Right hindlimb (tissue), 1 donor: ENCODE measurements around the gene OTULIN.

ENCODE experiments used
- DNase-seq: peaks from one replicate; pipeline ENCODE4 v3.0.0-alpha.2; 2018

The OTULIN gene

DNA sequence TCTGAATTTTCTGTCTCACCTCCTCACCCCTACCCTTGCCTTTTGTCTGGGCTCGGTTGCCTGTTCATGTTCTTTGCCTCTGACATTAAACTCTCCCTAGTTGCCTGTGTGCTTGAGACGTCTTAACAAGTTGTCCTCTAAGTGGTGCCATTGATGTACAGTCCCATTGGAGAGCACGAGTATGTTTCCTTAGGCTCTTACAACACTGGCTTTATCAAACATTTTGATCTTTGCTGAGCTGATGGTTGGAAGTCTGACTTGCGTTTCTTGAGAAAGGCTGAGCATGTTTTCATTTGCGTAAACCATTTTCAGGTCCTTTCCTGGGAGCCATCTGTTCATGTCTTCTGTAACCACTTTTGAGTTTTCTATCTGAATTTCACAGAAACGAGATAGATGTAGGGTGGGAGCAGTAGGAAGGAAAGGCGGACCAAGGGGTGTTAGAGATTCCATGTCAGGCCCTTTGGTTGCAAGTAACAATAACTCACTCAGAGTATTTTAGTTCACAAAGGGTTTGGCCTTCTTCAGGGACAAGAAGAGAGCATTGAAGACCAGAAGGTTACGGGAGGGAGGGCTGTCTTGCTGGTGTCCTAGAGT, 35.4 kb downstream of the OTULIN start:
- DNase-seq: no peak

DNA sequence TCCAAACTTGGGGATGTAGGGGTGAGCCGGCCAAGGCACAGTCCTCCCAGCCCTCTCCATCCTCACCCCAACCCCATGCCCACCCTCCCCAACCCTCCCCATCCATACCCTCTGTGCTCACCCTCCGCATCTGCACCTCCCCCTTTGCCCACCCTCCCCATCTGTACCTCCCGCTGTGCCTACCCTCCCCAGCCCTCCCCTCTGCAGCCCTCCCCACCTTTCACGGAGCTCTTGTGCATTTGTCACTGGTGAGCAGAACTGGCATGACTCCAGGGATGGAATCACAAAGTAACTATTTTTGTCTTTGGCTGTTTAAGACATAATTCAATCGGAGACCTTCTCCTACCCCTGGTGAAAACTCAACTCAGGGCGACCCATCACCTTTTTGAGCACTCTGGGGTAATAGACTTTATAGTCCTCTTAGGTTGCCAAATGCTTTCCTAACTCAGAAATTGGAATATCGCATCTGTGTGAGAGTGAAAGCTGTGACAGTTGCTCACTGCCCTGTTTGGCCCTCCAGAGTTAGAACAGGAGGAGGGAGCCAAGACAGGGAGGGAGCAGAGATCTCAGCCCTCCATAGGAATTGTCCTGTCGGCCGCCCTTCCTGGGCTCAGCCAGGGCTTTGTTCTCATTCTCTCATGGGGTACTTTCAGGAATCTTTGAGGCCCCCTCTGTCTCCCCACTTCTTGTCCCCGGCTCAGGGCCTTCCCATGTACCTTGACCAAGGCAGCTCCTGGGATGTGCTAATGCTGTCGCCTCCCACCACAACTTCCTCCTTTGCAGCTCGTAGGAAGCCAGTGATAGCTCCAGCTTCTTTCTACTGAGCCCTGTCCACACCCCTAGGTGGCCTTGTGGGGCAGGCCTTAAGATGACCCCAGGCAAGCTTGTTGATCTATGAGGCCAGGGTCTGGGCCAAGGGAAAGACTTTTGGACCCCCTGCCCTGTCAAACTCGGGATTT, 36.2 kb downstream of the OTULIN start:
- DNase-seq: no peak

DNA sequence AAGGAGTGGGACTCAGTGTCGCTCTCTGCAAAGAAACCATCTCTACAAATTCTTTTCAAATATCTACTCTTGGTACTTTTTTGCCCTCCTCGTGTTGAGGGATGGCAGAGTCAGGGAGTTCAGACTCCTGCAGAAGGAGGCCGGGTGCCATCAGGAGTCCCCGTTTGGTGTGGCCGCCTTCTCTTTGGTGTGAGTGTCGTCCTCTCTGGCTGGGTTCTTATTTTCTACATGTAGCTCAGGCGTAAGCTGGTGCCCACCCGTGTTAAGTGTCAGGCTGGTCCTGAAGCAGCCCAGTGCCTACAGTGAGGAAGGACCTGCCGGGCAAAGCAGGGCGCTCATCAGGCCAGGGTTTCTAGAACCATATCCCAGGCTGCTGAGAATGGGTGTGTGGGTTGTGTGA, 37.0 kb downstream of the OTULIN start:
- DNase-seq: no peak

DNA sequence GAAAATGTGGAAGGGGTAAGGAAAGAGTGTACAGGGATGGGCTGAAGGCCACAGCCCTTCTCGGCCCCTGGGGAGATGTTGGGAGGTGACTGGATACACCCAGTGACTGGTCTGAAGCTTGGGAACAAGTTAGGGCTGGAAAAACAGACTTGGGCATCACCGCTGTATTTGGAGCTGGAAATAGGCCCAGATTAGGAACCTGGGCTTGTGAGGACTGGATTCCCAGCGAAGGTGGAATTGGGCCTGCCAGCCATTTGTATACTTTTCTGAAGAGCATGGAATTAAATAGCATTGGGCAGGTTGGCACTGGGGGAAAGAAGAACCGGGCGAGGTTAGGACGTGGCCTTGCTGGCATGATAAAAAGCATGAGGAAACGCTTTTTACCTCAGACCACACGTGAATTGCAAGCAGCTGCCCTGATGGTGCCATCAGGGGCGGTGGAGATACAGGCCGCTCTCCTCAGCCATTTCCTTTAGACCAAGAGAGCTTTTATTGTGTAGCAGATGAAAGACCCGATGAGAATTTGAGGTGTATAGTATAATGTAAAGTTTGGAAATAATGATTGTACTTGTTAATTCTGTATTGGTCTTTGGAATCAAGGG, 37.8 kb downstream of the OTULIN start:
- no peak for DNase-seq

DNA sequence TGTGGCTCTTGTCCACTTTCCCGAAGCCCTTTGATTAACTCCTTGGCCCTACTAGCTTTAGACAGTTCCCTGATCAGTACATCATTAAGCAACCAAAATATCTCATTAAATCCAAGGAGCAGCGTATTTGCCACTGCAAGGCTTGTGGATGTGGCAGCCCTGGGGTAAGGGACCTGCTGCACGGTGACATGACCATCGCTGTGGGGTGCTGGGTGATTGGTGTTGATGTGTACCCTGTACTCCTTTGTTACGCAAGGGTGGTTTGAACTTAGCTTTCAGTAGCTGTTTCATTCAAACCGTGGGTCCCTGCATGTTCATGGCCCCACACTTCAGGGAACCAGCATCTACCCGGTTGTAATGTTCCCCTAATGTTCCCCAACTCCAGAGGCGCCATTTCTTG, 41.0 kb downstream of the OTULIN start:
- no peak for DNase-seq

DNA sequence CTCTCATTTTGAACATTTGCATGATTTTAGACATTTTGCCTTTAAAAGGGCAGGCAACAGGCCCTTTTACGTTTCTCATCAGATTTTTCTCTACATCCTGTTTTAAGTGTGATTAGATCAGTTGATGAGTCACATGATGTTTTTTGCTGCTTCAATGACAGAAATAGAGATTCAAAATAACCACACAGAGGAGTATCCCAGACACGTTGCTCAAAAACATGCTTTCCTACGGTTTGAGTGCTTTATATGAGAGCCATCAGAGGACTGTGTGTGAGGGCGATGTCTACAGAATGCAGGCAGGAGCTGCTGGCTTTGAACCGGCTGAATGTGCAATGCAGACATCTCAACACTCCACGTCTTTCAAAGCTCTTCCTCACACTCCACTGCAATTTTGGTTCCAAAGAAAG, 42.1 kb downstream of the OTULIN start:
- no peak for DNase-seq

DNA sequence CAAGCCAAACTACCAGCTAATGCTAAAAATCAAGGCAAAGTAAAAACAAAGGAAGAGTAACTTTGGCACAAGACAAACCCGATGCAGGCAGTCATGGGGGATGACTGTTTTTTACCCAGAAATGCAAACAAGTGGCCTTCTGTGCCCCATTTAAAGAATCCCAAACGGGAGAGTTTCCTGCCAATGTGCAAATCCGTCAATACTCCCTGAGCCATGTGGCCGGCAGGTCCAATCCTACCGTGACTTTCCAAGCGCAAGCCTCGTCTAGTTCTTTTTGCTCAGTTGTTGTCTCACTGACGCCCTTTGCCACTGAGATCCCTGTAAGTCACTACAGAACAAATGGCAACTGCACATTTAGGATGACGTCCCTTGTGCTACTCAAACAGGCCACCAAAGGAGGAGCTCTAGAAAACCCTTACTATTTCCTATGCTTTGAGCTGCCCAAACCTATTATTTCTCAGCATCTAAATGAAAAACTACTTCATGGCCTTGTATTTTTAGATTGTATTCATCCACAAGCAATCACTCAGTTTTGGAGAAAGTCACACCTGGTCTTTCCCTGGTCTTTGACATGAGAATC, 43.4 kb downstream of the OTULIN start:
- no peak for DNase-seq

DNA sequence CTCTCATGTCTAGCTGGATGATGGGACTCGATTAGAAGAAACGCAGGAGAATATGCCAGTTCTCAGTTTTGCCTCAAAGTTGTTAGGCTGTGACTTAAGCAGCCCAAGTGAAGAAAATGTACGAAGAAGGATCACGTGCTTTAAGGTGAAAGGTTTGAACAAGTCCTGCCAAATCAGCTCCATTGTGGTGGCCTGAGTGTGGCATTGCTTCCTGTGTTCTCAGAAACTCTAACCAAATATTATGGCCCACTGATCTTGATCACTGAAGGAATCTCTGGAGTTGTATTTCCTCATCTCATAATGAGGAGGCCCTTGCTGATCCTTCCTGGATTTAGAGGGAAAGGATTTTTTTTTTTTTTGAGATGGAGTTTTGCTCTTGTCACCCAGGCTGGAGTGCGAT, 44.0 kb downstream of the OTULIN start:
- no peak for DNase-seq

DNA sequence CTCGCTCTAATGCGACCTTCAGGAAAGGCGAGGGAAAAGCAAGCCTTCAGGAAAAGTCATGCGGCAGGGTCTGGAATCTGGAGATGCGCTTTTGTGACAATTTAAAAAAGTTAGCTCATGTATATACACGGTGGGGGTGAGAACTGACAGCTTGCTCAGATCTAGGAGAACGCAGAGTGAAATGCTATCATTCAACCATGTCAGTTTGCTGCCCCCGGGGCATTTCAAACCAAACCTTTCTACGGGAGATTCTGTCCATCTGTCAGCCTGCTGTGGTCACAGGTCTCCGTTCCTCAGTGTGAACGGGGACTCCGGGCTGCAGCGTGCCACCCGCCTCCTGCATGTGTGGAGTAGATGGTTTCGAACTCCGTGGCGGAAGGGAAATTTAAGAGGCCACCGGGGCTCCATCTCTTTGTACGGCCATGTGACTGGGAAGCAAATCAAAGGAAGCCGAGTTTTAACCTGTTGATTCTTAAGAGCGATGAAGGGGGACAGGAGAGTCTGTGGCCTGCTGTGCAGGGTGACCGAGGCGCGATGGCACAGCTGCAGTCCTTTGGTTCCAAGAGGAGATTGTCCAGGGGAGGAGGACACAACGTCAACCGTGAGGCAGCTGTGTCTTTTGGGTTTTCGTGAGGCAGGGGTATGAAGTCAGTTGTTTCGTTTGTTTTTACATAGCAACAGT, 45.9 kb downstream of the OTULIN start:
- no peak for DNase-seq

DNA sequence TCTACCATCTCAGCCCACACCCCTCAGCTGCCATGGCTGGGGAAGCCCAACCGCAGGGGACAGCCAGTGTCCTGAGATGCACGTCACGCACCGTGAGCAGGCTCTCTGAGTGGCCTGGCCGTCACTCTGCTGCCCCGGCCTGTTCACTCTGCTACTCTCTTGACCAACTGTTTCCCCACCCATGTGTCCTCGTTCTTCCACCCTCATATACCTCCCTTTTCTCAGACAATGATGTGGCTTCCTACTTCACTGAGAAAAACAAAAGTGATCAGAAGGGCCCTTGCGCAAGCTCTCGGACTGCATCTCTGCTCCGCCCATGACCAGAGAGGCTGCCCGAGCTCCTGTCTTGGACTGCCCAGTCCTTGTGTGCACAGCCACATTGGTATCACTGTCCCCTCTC, 47.6 kb downstream of the OTULIN start:
- no peak for DNase-seq

DNA sequence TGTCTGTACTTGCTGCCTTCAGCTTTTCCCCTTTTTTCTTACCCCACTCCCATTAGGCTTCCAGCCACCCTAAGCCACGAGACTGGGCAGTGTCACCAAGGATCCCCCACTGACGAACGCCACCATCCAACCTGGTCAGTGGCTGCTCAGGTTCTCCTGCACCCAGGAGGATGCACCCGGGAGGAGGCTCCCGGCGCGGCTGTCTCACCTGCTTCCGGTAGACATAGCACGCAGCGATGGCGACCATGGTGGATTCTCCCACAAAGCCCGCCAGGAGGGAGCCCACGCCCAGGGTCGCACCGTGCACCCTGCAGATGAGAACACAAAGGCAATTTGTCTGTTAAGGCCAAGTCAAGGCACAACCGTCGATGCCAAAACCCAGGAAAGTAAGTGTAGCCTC, 48.1 kb downstream of the OTULIN start:
- no peak for DNase-seq

DNA sequence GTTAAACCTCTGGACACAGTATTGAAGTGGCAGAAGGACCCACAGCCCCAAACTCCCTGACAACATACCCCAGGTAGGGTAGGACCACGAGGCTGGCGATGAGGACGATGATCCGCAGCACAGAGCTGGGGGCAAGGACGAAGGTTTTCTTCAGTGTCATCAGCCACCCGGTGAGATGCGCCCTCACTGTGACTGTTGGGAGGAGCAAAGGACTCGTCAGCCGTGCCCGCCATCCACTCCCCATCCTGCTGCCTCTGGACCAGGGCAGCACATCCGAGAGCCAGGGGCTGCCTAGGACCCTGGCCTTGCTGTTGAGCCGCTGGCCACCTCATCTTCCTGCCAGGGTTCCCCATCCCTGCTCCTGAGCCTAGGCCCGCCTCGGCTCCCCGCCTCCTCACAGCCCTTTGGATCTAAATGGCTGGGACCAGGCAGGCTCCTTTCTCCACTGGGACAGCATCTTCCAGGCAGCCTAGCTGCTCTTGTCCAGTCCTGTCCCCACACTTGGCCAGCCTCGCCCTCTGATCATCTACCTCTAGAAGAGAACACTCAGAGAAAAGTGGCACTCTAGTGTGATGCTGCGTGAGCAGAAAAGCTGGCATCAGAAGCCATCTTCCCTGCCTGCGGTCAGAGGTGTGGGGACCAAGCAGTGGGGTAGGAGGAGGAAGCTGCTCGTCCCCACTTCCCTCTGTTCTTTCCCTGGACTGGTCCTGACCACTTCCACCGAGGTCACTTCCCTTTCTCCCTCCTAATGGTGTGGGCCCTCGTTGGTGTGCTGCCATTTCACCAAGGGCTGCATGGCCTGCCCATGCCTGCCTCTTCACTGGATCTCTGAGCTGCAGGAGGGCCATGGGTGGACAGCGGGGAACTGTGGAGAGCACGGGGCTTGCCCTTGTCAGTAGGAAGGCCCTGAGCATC, 49.2 kb downstream of the OTULIN start:
- DNase-seq: no peak

DNA sequence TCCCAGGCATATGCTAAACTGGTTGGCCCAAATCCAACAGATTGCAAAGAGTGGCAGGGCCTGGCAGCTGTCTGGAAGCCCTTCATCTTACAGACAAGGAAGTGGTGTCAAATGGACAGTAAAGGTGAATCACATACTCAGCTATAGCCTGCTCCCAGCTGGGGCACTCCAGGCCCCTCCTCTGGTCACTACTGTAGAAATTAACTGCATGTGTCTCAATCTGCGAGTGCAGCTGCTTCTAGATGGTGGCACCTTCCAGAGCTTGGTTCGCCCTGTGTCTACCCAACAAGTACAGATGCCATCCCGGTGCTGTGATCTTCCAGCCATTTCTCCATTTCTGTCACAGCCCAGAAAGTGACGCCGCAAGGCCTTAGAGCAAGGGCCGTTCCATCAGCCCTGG, 50.2 kb downstream of the OTULIN start:
- DNase-seq: no peak

DNA sequence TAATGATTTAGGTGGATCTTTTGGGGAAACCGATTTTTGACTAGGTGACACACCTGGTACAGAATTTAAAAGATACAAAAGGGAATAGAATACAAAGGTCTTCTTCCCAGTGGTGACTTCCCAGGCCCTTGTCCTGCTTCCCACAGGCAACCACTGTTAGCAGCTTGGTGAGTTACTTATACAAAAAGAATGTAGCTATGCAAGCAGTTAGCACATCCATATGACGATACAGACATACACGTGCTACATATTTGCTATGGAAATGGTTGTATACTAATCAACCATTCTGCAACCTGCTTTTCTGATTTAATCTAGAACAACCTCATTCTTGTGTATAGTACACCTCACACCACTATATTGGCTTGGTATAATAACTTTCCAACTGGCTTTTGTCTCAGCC, 51.0 kb downstream of the OTULIN start:
- DNase-seq: no peak

DNA sequence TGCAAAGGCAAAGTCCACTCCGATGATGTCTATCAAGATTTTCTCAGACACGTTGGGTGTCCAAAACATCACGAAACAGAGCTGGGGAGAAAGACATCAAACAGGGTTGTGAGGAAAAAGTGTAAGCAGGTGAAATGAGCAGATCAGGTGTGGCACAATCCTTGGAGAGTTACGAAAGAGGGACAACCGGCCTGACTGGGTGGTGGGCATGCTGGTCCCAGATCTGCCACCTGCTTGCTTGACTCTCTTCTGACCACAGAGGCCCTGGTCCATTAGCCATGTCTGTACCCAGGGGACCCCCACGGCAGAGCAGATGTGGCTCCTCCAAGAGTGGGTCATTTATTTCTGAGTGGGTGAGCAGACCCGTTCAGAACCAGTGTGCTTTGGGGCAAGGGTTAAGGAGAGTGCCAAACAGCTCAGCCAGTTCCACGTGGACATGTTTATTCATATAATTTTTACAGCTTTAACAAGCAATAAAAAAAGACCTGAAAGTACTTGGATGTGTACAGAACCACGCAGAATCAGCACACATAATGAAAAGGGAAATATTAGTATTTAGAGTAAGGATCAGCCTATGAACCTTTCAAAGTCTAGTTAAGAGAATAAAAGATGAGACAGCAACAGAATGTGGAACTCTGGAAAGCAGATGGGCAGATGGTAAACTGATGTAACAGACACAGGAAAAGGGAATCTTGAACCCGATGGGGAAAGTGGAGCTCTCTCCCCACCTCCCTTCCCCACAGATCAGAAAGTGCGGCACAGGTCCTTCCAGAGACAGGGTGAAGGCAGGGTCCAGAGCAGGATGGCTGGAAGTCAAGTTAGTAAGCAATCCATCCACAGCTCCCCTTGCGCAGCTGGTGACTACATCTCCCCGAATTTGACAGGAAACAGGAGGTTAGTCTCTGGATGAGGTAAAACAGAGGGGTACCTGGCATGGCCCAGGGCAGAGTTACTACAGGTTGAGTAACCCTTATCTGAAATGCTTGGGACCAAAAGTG, 52.5 kb downstream of the OTULIN start:
- no peak for DNase-seq

DNA sequence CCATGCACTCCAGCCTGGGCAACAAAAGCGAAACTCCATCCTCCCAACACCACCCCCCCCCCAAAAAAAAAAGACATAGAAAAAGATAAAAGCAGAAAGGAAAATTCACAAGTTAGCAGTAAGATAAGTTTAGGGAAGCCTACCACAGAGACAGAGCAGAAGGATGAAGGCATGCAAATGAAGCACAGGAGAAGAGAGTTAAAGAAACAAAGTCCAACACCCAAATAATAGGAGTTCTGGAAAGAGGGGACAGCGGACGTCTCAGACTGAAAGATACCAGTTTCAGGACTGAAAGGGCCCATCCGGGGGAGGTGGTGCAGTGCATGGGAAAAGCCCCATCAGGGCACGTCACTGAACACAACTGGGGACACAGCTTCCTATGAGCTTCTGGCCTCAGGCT, 54.3 kb downstream of the OTULIN start:
- DNase-seq: no peak

DNA sequence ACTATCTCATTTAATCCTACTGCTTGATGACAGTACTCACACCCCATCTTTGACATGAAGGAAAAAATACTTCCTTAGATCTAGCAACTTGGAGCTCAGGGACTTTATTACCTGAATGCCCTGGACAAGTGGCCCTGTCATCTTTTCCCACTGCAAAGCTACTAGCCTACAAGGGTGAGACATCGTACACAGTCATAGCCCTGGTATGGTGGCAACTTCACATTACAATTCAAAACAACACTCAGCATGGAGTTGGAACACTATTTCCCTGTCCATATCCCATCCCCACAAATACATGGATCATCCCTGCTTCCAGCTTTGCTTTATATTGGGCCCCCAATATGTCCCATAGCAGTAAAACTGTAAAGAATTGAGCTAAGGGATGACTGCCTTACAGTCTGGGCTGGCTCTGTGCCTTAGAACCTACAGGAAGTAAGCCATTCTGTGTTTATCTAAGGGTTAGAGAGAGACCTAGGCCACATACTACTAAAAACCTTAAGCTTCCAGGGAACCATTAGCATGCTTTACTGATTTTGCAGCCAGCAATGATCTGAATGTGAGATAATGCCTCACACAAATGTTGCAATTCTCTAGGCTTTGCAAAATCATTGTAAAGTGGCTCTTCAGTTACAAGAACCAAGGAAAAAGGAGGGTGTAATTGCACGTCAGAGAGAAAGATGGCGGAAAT, 55.9 kb downstream of the OTULIN start:
- no peak for DNase-seq

DNA sequence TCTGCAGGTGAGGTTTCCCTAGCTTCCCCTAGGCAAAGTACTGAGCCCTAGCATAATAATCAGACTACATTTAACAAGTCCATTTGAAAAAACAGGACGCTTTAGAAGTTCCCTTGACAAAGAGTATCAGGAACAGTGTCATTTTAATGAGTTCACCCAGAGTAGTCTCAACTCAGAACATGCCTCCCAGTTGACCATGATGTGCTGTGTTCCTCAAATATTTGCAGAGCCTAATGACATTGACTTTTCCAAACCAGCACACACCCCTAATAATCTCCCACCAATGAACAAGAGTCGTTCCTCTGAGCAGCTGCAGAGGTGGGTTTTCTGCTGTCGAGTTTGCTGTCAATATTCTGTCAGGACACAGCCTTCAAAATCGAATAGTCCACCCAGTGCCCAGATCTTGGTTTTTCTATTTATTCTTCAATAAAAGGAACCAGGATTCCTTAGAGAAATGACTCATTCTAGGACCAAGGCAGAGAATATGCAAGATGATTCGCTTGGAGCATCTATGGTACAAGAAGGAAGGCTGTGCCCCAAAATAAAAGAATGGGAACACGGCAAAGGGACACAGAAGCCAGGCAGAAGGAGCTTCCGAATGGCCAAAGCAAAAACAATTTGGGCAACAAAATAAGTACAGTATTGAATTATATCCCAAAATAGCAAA, 57.6 kb downstream of the OTULIN start:
- no peak for DNase-seq

DNA sequence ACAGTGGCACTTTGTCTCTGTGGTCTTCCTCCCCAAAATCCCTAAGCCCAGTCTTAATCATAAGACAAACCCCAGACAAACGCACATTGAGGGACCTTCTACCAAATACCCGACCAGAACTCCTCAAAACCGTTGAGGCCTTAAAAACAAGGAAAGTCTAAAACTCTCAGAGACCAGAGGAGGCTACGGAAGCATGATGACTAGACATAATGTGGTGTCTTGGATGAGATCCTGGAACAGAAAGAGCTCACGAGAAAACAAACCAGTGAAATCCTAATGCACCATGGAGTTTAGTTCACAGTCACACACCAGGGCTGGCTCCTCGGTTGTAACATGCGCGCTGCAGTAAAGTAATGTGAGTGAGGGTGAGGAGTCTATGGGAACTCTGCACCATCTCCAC, 58.4 kb downstream of the OTULIN start:
- no peak for DNase-seq
